BLaER1 treated with 17β-estradiol and CSF1 and Interleukin-3, amounts not matched to agents 10 nM and 100 nM (cell line): Measurements from ENCODE around the gene SLC6A4.

Experiments used
- H3K27ac ChIP-seq, 11 experiments: shearing (Covaris generic); formaldehyde crosslinking; 2 replicates each; pipeline ENCODE4 v1.8.1; 2022
- H3K27me3 ChIP-seq, 11 experiments: shearing (Covaris generic); formaldehyde crosslinking; 2 replicates each; pipeline ENCODE4 v1.8.1; 2022
- H3K36me3 ChIP-seq, 11 experiments: shearing (Covaris generic); formaldehyde crosslinking; 2 replicates each; pipeline ENCODE4 v1.8.1; 2022
- H3K4me1 ChIP-seq, 10 experiments: shearing (Covaris generic); formaldehyde crosslinking; 2 replicates each; pipeline ENCODE4 v1.8.1; 2022
- H3K4me2 ChIP-seq, 11 experiments: shearing (Covaris generic); formaldehyde crosslinking; 2 replicates each; pipeline ENCODE4 v1.8.1; 2022
- H3K4me3 ChIP-seq, 10 experiments: shearing (Covaris generic); formaldehyde crosslinking; 2 replicates each; pipeline ENCODE4 v1.8.1; 2022
- H3K9ac ChIP-seq, 11 experiments: shearing (Covaris generic); formaldehyde crosslinking; 2 replicates each; pipeline ENCODE4 v1.8.1; 2022
- H3K9me3 ChIP-seq, 11 experiments: shearing (Covaris generic); formaldehyde crosslinking; replicated peaks in 1 of 11; 2 replicates each; pipeline ENCODE4 v1.8.1; 2022
- H4K20me1 ChIP-seq, 11 experiments: shearing (Covaris generic); formaldehyde crosslinking; 2 replicates each; pipeline ENCODE4 v1.8.1; 2022
- Cebpa-rat ChIP-seq, 11 experiments: shearing (Covaris generic); IDR thresholded peaks; 2 replicates each; pipeline ENCODE4 v1.8.1; 2022

Gene SLC6A4

GRCh38 chr17:30243568-30243967 lies 8.1 kb upstream of the SLC6A4 start:
- no peak overlapping the region for H3K27ac ChIP-seq
- no peak overlapping the region for H3K4me2 ChIP-seq
- no peak for TF ChIP-seq Cebpa-rat (IDR thresholded peaks at IDR 0.05)
- H3K9ac ChIP-seq, result no peak overlapping the region
- H3K27me3 ChIP-seq, result peaks cover 0 to 5% (median 3%) of the 10 kb centered on the region in 11 experiments; a peak in 16 of 22 replicates
- peaks cover 0 to 20% (median 5%) of the 10 kb centered on the region in 11 experiments; a peak in 11 of 22 replicates for H3K9me3 ChIP-seq
- no peak overlapping the region for H3K4me3 ChIP-seq
- peaks cover 22 to 46% (median 28%) of the 10 kb centered on the region in 11 experiments for H3K36me3 ChIP-seq
- peaks cover 0 to 17% (median 10%) of the 10 kb centered on the region in 10 experiments; a peak in 13 of 20 replicates for H3K4me1 ChIP-seq
- H4K20me1 ChIP-seq, result peaks cover 0 to 5% (median 0%) of the 10 kb centered on the region in 11 experiments; a peak in 2 of 22 replicates

GRCh38 chr17:30243002-30243401 lies 7.5 kb upstream of the SLC6A4 start:
- Histone ChIP-seq H3K4me2 (no peak overlapping the region), H3K9me3 (peaks cover 0 to 20% (median 5%) of the 10 kb centered on the region in 11 experiments; a peak in 11 of 22 replicates), H4K20me1 (peaks cover 0 to 5% (median 0%) of the 10 kb centered on the region in 11 experiments; a peak in 4 of 22 replicates), H3K4me3 (no peak overlapping the region), H3K9ac (no peak overlapping the region), H3K4me1 (peaks cover 0 to 20% (median 11%) of the 10 kb centered on the region in 10 experiments; a peak in 13 of 20 replicates), H3K27me3 (peaks cover 5 to 11% (median 9%) of the 10 kb centered on the region in 11 experiments), H3K27ac (no peak overlapping the region), H3K36me3 (peaks cover 16 to 40% (median 23%) of the 10 kb centered on the region in 11 experiments)
- TF ChIP-seq Cebpa-rat (IDR thresholded peaks at IDR 0.05), result no peak

GRCh38 chr17:30241051-30241450 lies 5.6 kb upstream of the SLC6A4 start:
- Histone ChIP-seq H3K27me3 (peaks cover 22 to 28% (median 27%) of the 10 kb centered on the region in 11 experiments), H3K4me2 (peak overlapping the region in 3 of 11 experiments; percentile 13 to 41 (median 15); a peak in 3 of 22 replicates), H3K9me3 (peaks cover 0 to 22% (median 5%) of the 10 kb centered on the region in 11 experiments; a peak in 12 of 22 replicates), H3K36me3 (peaks cover 0 to 22% (median 6%) of the 10 kb centered on the region in 11 experiments; a peak in 5 of 22 replicates), H4K20me1 (peaks cover 0 to 5% (median 0%) of the 10 kb centered on the region in 11 experiments; a peak in 6 of 22 replicates), H3K27ac (no peak overlapping the region), H3K4me1 (peaks cover under 1 to 20% (median 11%) of the 10 kb centered on the region in 10 experiments; a peak in 16 of 20 replicates), H3K4me3 (no peak overlapping the region), H3K9ac (no peak overlapping the region)
- TF ChIP-seq Cebpa-rat (IDR thresholded peaks at IDR 0.05), result no peak

GRCh38 chr17:30240177-30240576 lies 4.7 kb upstream of the SLC6A4 start:
- Histone ChIP-seq H3K36me3 (peaks cover 0 to 17% (median under 1%) of the 10 kb centered on the region in 11 experiments; a peak in 2 of 22 replicates), H3K4me1 (peaks cover 5 to 23% (median 15%) of the 10 kb centered on the region in 10 experiments; a peak in 16 of 20 replicates), H3K27ac (no peak overlapping the region), H3K4me2 (no peak overlapping the region), H3K9me3 (peaks cover 0 to 29% (median 12%) of the 10 kb centered on the region in 11 experiments; a peak in 14 of 22 replicates), H4K20me1 (peaks cover 0 to 12% (median 0%) of the 10 kb centered on the region in 11 experiments; a peak in 6 of 22 replicates), H3K27me3 (peaks cover 31 to 37% (median 36%) of the 10 kb centered on the region in 11 experiments), H3K4me3 (no peak overlapping the region), H3K9ac (no peak overlapping the region)
- no peak for TF ChIP-seq Cebpa-rat (IDR thresholded peaks at IDR 0.05)

- Histone ChIP-seq H3K9ac (no peak overlapping the region), H3K4me2 (peak overlapping the region; percentile 17 to 65 (median 45); a peak in 18 of 22 replicates), H3K4me3 (no peak overlapping the region), H3K27ac (peak overlapping the region in 1 of 11 experiments; percentile 26; a peak in 1 of 22 replicates), H3K4me1 (peaks cover 8 to 25% (median 16%) of the 10 kb centered on the region in 10 experiments; a peak in 18 of 20 replicates), H3K27me3 (peaks cover 42 to 48% (median 47%) of the 10 kb centered on the region in 11 experiments), H4K20me1 (peaks cover 0 to 17% (median 0%) of the 10 kb centered on the region in 11 experiments; a peak in 6 of 22 replicates), H3K36me3 (peaks cover 0 to 6% (median 0%) of the 10 kb centered on the region in 11 experiments; a peak in 2 of 22 replicates), H3K9me3 (peaks cover 0 to 29% (median 12%) of the 10 kb centered on the region in 11 experiments; a peak in 14 of 22 replicates)
- no peak for TF ChIP-seq Cebpa-rat (IDR thresholded peaks at IDR 0.05)
These were observed 3.6 kb upstream of the SLC6A4 start for GRCh38 chr17:30239089-30239462.

GRCh38 chr17:30238387-30239088 lies 3.0 kb upstream of the SLC6A4 start:
- H3K9ac ChIP-seq, result no peak overlapping the region
- peaks cover 0 to 17% (median 0%) of the 10 kb centered on the region in 11 experiments; a peak in 6 of 22 replicates for H4K20me1 ChIP-seq
- no peak overlapping the region for H3K4me3 ChIP-seq
- peaks cover 47 to 54% (median 52%) of the 10 kb centered on the region in 11 experiments for H3K27me3 ChIP-seq
- H3K9me3 ChIP-seq, result peaks cover 0 to 29% (median 12%) of the 10 kb centered on the region in 11 experiments; a peak in 14 of 22 replicates
- H3K4me1 ChIP-seq, result peaks cover 10 to 30% (median 17%) of the 10 kb centered on the region in 10 experiments; a peak in 18 of 20 replicates
- TF ChIP-seq Cebpa-rat (IDR thresholded peaks at IDR 0.05), result no peak
- peak overlapping the region in 9 of 11 experiments; percentile 26 to 65 (median 51); a peak in 18 of 22 replicates for H3K4me2 ChIP-seq
- H3K27ac ChIP-seq, result no peak overlapping the region
- H3K36me3 ChIP-seq, result peaks cover 0 to under 1% (median 0%) of the 10 kb centered on the region in 11 experiments; a peak in 2 of 22 replicates

- Histone ChIP-seq H3K27me3 (peaks cover 53 to 59% (median 57%) of the 10 kb centered on the region in 11 experiments), H3K9me3 (peaks cover 0 to 29% (median 12%) of the 10 kb centered on the region in 11 experiments; a peak in 14 of 22 replicates), H3K4me3 (no peak overlapping the region), H3K4me1 (peaks cover 10 to 36% (median 19%) of the 10 kb centered on the region in 10 experiments; a peak in 18 of 20 replicates), H3K9ac (no peak overlapping the region), H3K36me3 (no peaks in the 10 kb centered on the region; a peak in 1 of 22 replicates), H3K4me2 (no peak overlapping the region), H4K20me1 (peaks cover 0 to 17% (median 0%) of the 10 kb centered on the region in 11 experiments; a peak in 6 of 22 replicates), H3K27ac (no peak overlapping the region)
- no peak for TF ChIP-seq Cebpa-rat (IDR thresholded peaks at IDR 0.05)
These were observed 2.5 kb upstream of the SLC6A4 start for GRCh38 chr17:30238003-30238344.

GRCh38 chr17:30237296-30238002 lies 2.0 kb upstream of the SLC6A4 start:
- H3K4me1 ChIP-seq, result peaks cover 10 to 37% (median 21%) of the 10 kb centered on the region in 10 experiments; a peak in 18 of 20 replicates
- no peaks in the 10 kb centered on the region; a peak in 1 of 22 replicates for H3K36me3 ChIP-seq
- no peak for TF ChIP-seq Cebpa-rat (IDR thresholded peaks at IDR 0.05)
- no peak overlapping the region for H3K4me3 ChIP-seq
- H3K27ac ChIP-seq, result no peak overlapping the region
- H3K27me3 ChIP-seq, result peaks cover 56 to 65% (median 62%) of the 10 kb centered on the region in 11 experiments
- H3K4me2 ChIP-seq, result no peak overlapping the region
- H3K9ac ChIP-seq, result no peak overlapping the region
- peaks cover 0 to 17% (median 0%) of the 10 kb centered on the region in 11 experiments; a peak in 6 of 22 replicates for H4K20me1 ChIP-seq
- peaks cover 0 to 29% (median 12%) of the 10 kb centered on the region in 11 experiments; a peak in 14 of 22 replicates for H3K9me3 ChIP-seq
